H1 (cell line): ENCODE data around the gene AVPR1B. TPM values are rescaled to one million over a fixed set of nuclear protein-coding genes. Genes with fewer than 3 reads are reported as not detected.

Experiments
- CTCF ChIA-PET: fragments of 300-600 bp; sonication (Branson Sonifier 250); formaldehyde crosslinking; loops from one replicate; lab custom pipeline; 2021; ENCODE audit not compliant: partially characterized antibody; lab: Charles Lee
- POLR2A ChIA-PET: fragments of 300-600 bp; sonication (Branson Sonifier 250); formaldehyde crosslinking; loops from one replicate; lab custom pipeline; 2021; ENCODE audit warnings: inconsistent platforms; ENCODE audit not compliant: partially characterized antibody; lab: Charles Lee
- DNase-seq, 2 experiments: peaks; one replicate each; pipeline versions ENCODE4 v3.0.0 to v3.0.0-alpha.2; 2010 to 2022; ENCODE audit warnings: low spot score in 2 of 2, low read depth in 1 of 2, mixed read lengths in 1 of 2
- FAIRE-seq: peaks from 2 replicates; lab custom pipeline; 2011; peaks lifted over from hg19 to GRCh38; lab: Jason Lieb, UNC
- H2AFZ ChIP-seq: 2 replicates; pipeline ENCODE4 v1.8.1; 2012; ENCODE audit warnings: low read length, inconsistent platforms
- H2AK5ac ChIP-seq: 2 replicates; pipeline ENCODE4 v1.6.1; 2013; ENCODE audit warnings: low read depth, low read length
- H2BK120ac ChIP-seq: replicated peaks from 2 replicates; pipeline ENCODE3; 2013; ENCODE audit warnings: low read depth, low read length, inconsistent platforms
- H2BK12ac ChIP-seq: 2 replicates; pipeline ENCODE4 v1.6.1; 2013; ENCODE audit warnings: low read depth, low read length
- H2BK15ac ChIP-seq: 2 replicates; pipeline ENCODE4 v1.6.1; 2013; ENCODE audit warnings: low read length
- H2BK20ac ChIP-seq: 2 replicates; pipeline ENCODE4 v1.6.1; 2013; ENCODE audit warnings: low read length
- H2BK5ac ChIP-seq: 2 replicates; pipeline ENCODE4 v1.6.1; 2013; ENCODE audit warnings: low read depth, low read length
- H3K14ac ChIP-seq: 2 replicates; pipeline ENCODE4 v1.6.1; 2013; ENCODE audit warnings: inconsistent platforms; ENCODE audit not compliant: insufficient read length
- H3K18ac ChIP-seq: 2 replicates; pipeline ENCODE4 v1.6.1; 2013; ENCODE audit warnings: low read length; ENCODE audit errors: extremely low read depth
- H3K23ac ChIP-seq: 2 replicates; pipeline ENCODE4 v1.6.1; 2013; ENCODE audit warnings: inconsistent platforms; ENCODE audit not compliant: insufficient read length
- H3K23me2 ChIP-seq: 2 replicates; pipeline ENCODE4 v1.6.1; 2013; ENCODE audit warnings: low read depth, low read length
- H3K27ac ChIP-seq: 2 replicates; pipeline ENCODE4 v1.6.1; 2011; ENCODE audit warnings: low read depth, low read length, inconsistent platforms
- H3K27me3 ChIP-seq, 4 experiments: replicated peaks in 1 of 4; 1 replicate in 1 of 4; 2 replicates in 3 of 4; pipeline versions ENCODE4 v1.6.1 to v1.8.1; 2011 to 2013; ENCODE audit warnings: low read length in 3 of 4, mild to moderate bottlenecking in 3 of 4, inconsistent platforms in 2 of 4, mixed read lengths in 2 of 4, moderate library complexity in 1 of 4; ENCODE audit not compliant: control insufficient read depth in 3 of 4, insufficient read depth in 3 of 4; ENCODE audit errors: extremely low read depth in 1 of 4
- H3K36me3 ChIP-seq, 4 experiments: 2 replicates each; pipeline versions ENCODE4 v1.6.1 to v1.8.1; 2011 to 2013; ENCODE audit warnings: mild to moderate bottlenecking in 4 of 4, low read length in 3 of 4, moderate library complexity in 2 of 4, control low read depth in 1 of 4, inconsistent platforms in 1 of 4; ENCODE audit not compliant: insufficient read depth in 4 of 4, control insufficient read depth in 2 of 4
- H3K4ac ChIP-seq: replicated peaks from 2 replicates; pipeline ENCODE3; 2013; ENCODE audit warnings: low read length, low read depth, mixed read lengths, inconsistent platforms; ENCODE audit not compliant: insufficient read length
- H3K4me1 ChIP-seq, 4 experiments: replicated peaks in 1 of 4; 1 replicate in 1 of 4; 2 replicates in 3 of 4; pipeline versions ENCODE4 v1.6.1 to v1.8.1; 2011 to 2013; ENCODE audit warnings: low read length in 3 of 4, inconsistent platforms in 2 of 4, mixed read lengths in 1 of 4; ENCODE audit not compliant: insufficient read depth in 4 of 4, control insufficient read depth in 3 of 4
- H3K4me2 ChIP-seq, 2 experiments: 2 replicates each; pipeline versions ENCODE4 v1.6.1 to v1.8.1; 2011 to 2013; ENCODE audit warnings: low read depth in 2 of 2, low read length in 2 of 2, control low read depth in 1 of 2, inconsistent platforms in 1 of 2, mild to moderate bottlenecking in 1 of 2; ENCODE audit not compliant: insufficient read depth in 1 of 2
- H3K4me3 ChIP-seq, 4 experiments: fragments of 200-600, 300-600 bp in 1 of 4; sonication (generic), shearing (Covaris generic), sonication (Bioruptor Twin) in 1 of 4; 2 replicates each; pipeline versions ENCODE4 v1.5.1 to v1.8.1; 2011 to 2016; ENCODE audit warnings: low read length in 4 of 4, low read depth in 3 of 4, control low read depth in 2 of 4, inconsistent platforms in 2 of 4, mild to moderate bottlenecking in 2 of 4, mixed read lengths in 1 of 4, moderate library complexity in 1 of 4; ENCODE audit not compliant: insufficient read depth in 2 of 4; ENCODE audit errors: extremely low read depth in 1 of 4
- H3K56ac ChIP-seq: replicated peaks from 2 replicates; pipeline ENCODE3; 2013; ENCODE audit warnings: low read depth, mild to moderate bottlenecking, mixed read lengths, low read length, inconsistent platforms; ENCODE audit not compliant: insufficient read length
- H3K79me1 ChIP-seq: 2 replicates; pipeline ENCODE4 v1.6.1; 2013; ENCODE audit warnings: low read depth, low read length, control low read depth
- H3K79me2 ChIP-seq, 2 experiments: 2 replicates each; pipeline versions ENCODE4 v1.6.1 to v1.8.1; 2012 to 2013; ENCODE audit warnings: low read length in 2 of 2, mild to moderate bottlenecking in 2 of 2, inconsistent platforms in 1 of 2; ENCODE audit not compliant: insufficient read depth in 2 of 2, control insufficient read depth in 1 of 2
- H3K9ac ChIP-seq, 4 experiments: replicated peaks in 1 of 4; 1 replicate in 1 of 4; 2 replicates in 3 of 4; pipeline versions ENCODE4 v1.6.1 to v1.8.1; 2011 to 2013; ENCODE audit warnings: low read depth in 3 of 4, low read length in 3 of 4, control low read depth in 2 of 4, mild to moderate bottlenecking in 2 of 4, moderate library complexity in 2 of 4, inconsistent platforms in 1 of 4; ENCODE audit errors: extremely low read depth in 1 of 4
- H3K9me3 ChIP-seq, 2 experiments: 2 replicates each; pipeline versions ENCODE4 v1.6.1 to v1.8.1; 2012 to 2013; ENCODE audit warnings: mild to moderate bottlenecking in 2 of 2, moderate library complexity in 2 of 2, control low read depth in 1 of 2, inconsistent platforms in 1 of 2, low read depth in 1 of 2, low read length in 1 of 2, mixed read lengths in 1 of 2; ENCODE audit not compliant: insufficient read depth in 2 of 2
- H4K20me1 ChIP-seq, 2 experiments: replicated peaks in 1 of 2; 2 replicates each; pipeline versions ENCODE3 to v1.8.1; 2011 to 2013; ENCODE audit warnings: inconsistent platforms in 2 of 2, low read length in 2 of 2, mild to moderate bottlenecking in 1 of 2; ENCODE audit not compliant: insufficient read depth in 2 of 2, control insufficient read depth in 1 of 2
- H4K5ac ChIP-seq: 2 replicates; pipeline ENCODE4 v1.6.1; 2013; ENCODE audit warnings: low read length, low read depth, mixed read lengths, inconsistent platforms; ENCODE audit not compliant: insufficient read length
- H4K8ac ChIP-seq: 2 replicates; pipeline ENCODE4 v1.8.0; 2013; ENCODE audit warnings: mild to moderate bottlenecking, moderate library complexity, low read length, inconsistent platforms; ENCODE audit not compliant: insufficient read depth; ENCODE audit errors: extremely low read depth
- H4K91ac ChIP-seq: replicated peaks from 2 replicates; pipeline ENCODE3; 2013; ENCODE audit warnings: low read length, mixed read lengths, inconsistent platforms; ENCODE audit not compliant: insufficient read length
- CEBPB ChIP-seq: IDR thresholded peaks from 2 replicates; pipeline ENCODE4 v1.6.1; 2012; ENCODE audit warnings: low read depth, low read length
- CTBP2 ChIP-seq: IDR thresholded peaks from 2 replicates; pipeline ENCODE4 v1.7.0; 2011; ENCODE audit warnings: borderline replicate concordance, mild to moderate bottlenecking, moderate library complexity, mixed read lengths, low read length; ENCODE audit not compliant: insufficient read depth, insufficient read length
- EGR1 ChIP-seq: IDR thresholded peaks from 2 replicates; pipeline ENCODE4 v1.6.1; 2011; ENCODE audit warnings: low read depth, low read length, borderline replicate concordance
- EZH2 ChIP-seq: fragments of 200-600 bp; sonication (generic); IDR thresholded peaks from 2 replicates; pipeline ENCODE4 v1.7.1; 2012; ENCODE audit warnings: low read depth, mild to moderate bottlenecking, moderate library complexity, low read length, inconsistent platforms; ENCODE audit not compliant: severe bottlenecking
- FOSL1 ChIP-seq: IDR thresholded peaks from 2 replicates; pipeline ENCODE4 v1.6.1; 2011; ENCODE audit warnings: mild to moderate bottlenecking, low read depth, low read length, moderate library complexity; ENCODE audit not compliant: insufficient read depth
- HDAC2 ChIP-seq, 2 experiments: fragments of 300-600 bp in 1 of 2; sonication (generic) in 1 of 2; IDR thresholded peaks; 2 replicates each; pipeline ENCODE4 v1.6.1; 2011 to 2012; ENCODE audit warnings: low read depth in 2 of 2, low read length in 2 of 2, mild to moderate bottlenecking in 2 of 2, moderate library complexity in 2 of 2, borderline replicate concordance in 1 of 2, inconsistent platforms in 1 of 2
- KDM5A ChIP-seq: fragments of 200-600 bp; IDR thresholded peaks from 2 replicates; pipeline ENCODE4 v1.7.1; 2012; ENCODE audit warnings: mild to moderate bottlenecking, low read length, inconsistent platforms, mixed read lengths
- RNF2 ChIP-seq: fragments of 200-900, 300-1000 bp; sonication (generic); IDR thresholded peaks from 2 replicates; pipeline ENCODE4 v1.7.1; 2016; ENCODE audit warnings: borderline replicate concordance, low read depth, mild to moderate bottlenecking, antibody characterized with exemption, low read length; ENCODE audit not compliant: poor library complexity, severe bottlenecking; ENCODE audit errors: missing control alignments
- SAP30 ChIP-seq: fragments of 300-600 bp; sonication (generic); IDR thresholded peaks from 2 replicates; pipeline ENCODE4 v1.7.1; 2012; ENCODE audit warnings: low read length, moderate library complexity, mild to moderate bottlenecking, inconsistent platforms; ENCODE audit not compliant: insufficient read depth, insufficient replicate concordance
- SIRT6 ChIP-seq: IDR thresholded peaks from one replicate; pipeline ENCODE4 v1.7.1; 2012; ENCODE audit warnings: low read length, inconsistent platforms
- SIX5 ChIP-seq: IDR thresholded peaks from 2 replicates; pipeline ENCODE4 v1.6.1; 2011; ENCODE audit warnings: mild to moderate bottlenecking, low read depth, low read length
- SP1 ChIP-seq: IDR thresholded peaks from 2 replicates; pipeline ENCODE4 v1.6.1; 2011; ENCODE audit warnings: low read depth, low read length
- SRF ChIP-seq: IDR thresholded peaks from 2 replicates; pipeline ENCODE4 v1.6.1; 2011; ENCODE audit warnings: mild to moderate bottlenecking, low read depth, low read length, moderate library complexity
- TAF7 ChIP-seq: optimal IDR thresholded peaks from 2 replicates; pipeline ENCODE3; 2011; ENCODE audit warnings: low read depth, mild to moderate bottlenecking, inconsistent platforms, low read length, moderate library complexity, borderline replicate concordance
- WGBS, 2 experiments: shearing (Covaris generic) in 1 of 2; methylation state at CpG; one replicate each; pipeline versions ENCODE4 v1.1.6 to v1.1.7; 2013 to 2015; ENCODE audit warnings: low lambda C conversion rate in 2 of 2, mixed read lengths in 2 of 2, inconsistent platforms in 1 of 2, low coverage in 1 of 2, missing lambda C conversion rate in 1 of 2; ENCODE audit not compliant: insufficient replicate concordance in 2 of 2, insufficient coverage in 1 of 2, insufficient read length in 1 of 2; ENCODE audit errors: extremely low coverage in 1 of 2, missing lambda C conversion rate in 1 of 2; 5-methylcytosine and 5-hydroxymethylcytosine counted together
- polyA plus RNA-seq, 7 experiments: library from polyadenylated mRNA; depleted of rRNA in 3 of 7; stranded (reverse) in 5 of 7; unstranded in 2 of 7; fragments of >200 nt in 5 of 7; fragments of 200-250 nt in 2 of 7; gene quantifications; 1 replicate in 5 of 7; 2 replicates in 1 of 7; 4 replicates in 1 of 7; pipeline versions ENCODE4 v1.2.1 to v1.2.3, GENCODE V29; 2011 to 2013; ENCODE audit warnings: missing spikeins in 2 of 7, mixed read lengths in 2 of 7
- total RNA-seq: library from RNA; stranded (reverse); fragmentation: NEBNext Ultra II Directional; extraction: Animal tissue kit (Norgen Biotek cat#: 25700); gene quantifications from 2 replicates; pipeline ENCODE4 v1.2.1, GENCODE V29; 2021

The AVPR1B gene
- total and polyA plus RNA-seq, 2 of the 8 experiments (the other 6 are each of a cell fraction or from before 2014, with no cell fraction given): 0.29 to 0.50 TPM

DNA sequence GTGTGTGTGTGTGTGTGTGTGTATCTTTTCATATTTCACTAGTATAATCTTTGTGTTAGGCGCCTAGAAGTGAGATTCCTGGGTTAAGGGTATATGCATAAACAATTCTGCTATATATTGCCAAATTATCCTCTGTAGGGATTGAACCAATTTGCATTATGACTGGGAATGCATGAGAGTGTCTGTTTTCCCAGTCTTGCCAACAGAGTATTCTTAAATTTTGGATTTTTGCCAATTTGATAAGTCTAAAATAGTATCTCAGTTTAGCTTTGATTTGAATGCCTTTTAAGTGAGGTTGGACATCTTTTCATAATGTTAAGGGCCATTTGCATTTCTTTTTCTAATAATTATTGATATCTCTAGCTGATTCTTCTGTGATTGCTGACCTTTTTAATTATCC, 8.2 kb upstream of the AVPR1B start:
- H4K20me1 ChIP-seq: no peaks in the 10 kb centered on the region
- no peak overlapping the region for H2BK5ac ChIP-seq
- H3K27ac ChIP-seq: no peak overlapping the region
- no peak overlapping the region for H3K14ac ChIP-seq
- H4K91ac ChIP-seq: no peak overlapping the region
- no peak overlapping the region for H2BK20ac ChIP-seq
- no peak overlapping the region for H3K4ac ChIP-seq
- H3K56ac ChIP-seq: no peak overlapping the region
- no peak overlapping the region for H2AFZ ChIP-seq
- no peak overlapping the region for H3K23ac ChIP-seq
- no peaks in the 10 kb centered on the region for H3K36me3 ChIP-seq
- no peak overlapping the region for H2BK15ac ChIP-seq
- WGBS, 2 experiments: 63% methylated on average over 1 of the region's 1 CpG; no CpG with 5 or more reads in 1 of the 2 experiments
- H3K18ac ChIP-seq: no peak overlapping the region
- CTCF ChIA-PET: interaction anchor here (0.9 to 1.1 kb wide), 2 partner anchors 9 to 16 kb away, joined by 3 to 4 read pairs; no protein-coding TSS in a partner anchor
- H3K4me2 ChIP-seq: no peak overlapping the region
- no peaks in the 10 kb centered on the region for H3K79me2 ChIP-seq
- H3K79me1 ChIP-seq: no peaks in the 10 kb centered on the region
- no peaks in the 10 kb centered on the region; a peak in 2 of 4 replicates for H3K9me3 ChIP-seq
- H2AK5ac ChIP-seq: no peak overlapping the region
- no peaks in the 10 kb centered on the region for H3K27me3 ChIP-seq
- H3K4me1 ChIP-seq: no peaks in the 10 kb centered on the region
- H3K23me2 ChIP-seq: no peaks in the 10 kb centered on the region
- H4K8ac ChIP-seq: no peak overlapping the region
- no peak overlapping the region for H4K5ac ChIP-seq
- FAIRE-seq: no peak
- no peak overlapping the region for H2BK120ac ChIP-seq
- no peak overlapping the region for H3K9ac ChIP-seq
- no peak overlapping the region for H3K4me3 ChIP-seq
- POLR2A ChIA-PET: no interaction called here
- no peak for DNase-seq
- H2BK12ac ChIP-seq: no peak overlapping the region
- TF ChIP-seq EZH2 (no peak), SP1 (no peak), SAP30 (no peak), RNF2 (no peak), EGR1 (no peak), FOSL1 (no peak), CEBPB (no peak), SIX5 (no peak), SRF (no peak), CTBP2 (no peak), HDAC2 (IDR thresholded peaks at IDR 0.05; ENCODE audit: borderline replicate concordance in 1 of 2, low read depth in 2 of 2, low read length in 2 of 2) (no peak), KDM5A (no peak), TAF7 (no peak), SIRT6 (no peak)
